BE2C (cell line): Measurements from ENCODE around the gene LRMDA.
A peak's percentile ranks its signal among the peaks of the same experiment; 100 is the strongest.

Experiments
- DNase-seq: peaks from one replicate; pipeline ENCODE4 v3.0.0-alpha.2; 2020
- H3K27me3 ChIP-seq: fragments of 250-450 bp; sonication (Bioruptor Pico); 2 replicates; pipeline ENCODE4 v1.5.1; 2020; ENCODE audit warnings: mild to moderate bottlenecking
- H3K36me3 ChIP-seq: fragments of 250-450 bp; sonication (Bioruptor Pico); 2 replicates; pipeline ENCODE4 v1.5.1; 2020; ENCODE audit warnings: mild to moderate bottlenecking
- H3K4me1 ChIP-seq: fragments of 250-450 bp; sonication (Bioruptor Pico); 2 replicates; pipeline ENCODE4 v1.5.1; 2020
- H3K4me3 ChIP-seq: 2 replicates; pipeline ENCODE4 v1.5.1; 2011; ENCODE audit warnings: low read depth, low read length
- H3K9me3 ChIP-seq: fragments of 250-450 bp; sonication (Bioruptor Pico); 2 replicates; pipeline ENCODE4 v1.5.1; 2020
- TF ChIP-seq, protein P1 (sequence below): IDR thresholded peaks from 2 replicates; pipeline ENCODE4 v1.5.1; 2012; ENCODE audit warnings: mild to moderate bottlenecking, low read depth, low read length

Gene LRMDA

GRCh38 chr10:75426880-75427279 lies 4.5 kb upstream of the LRMDA start:
- Histone ChIP-seq H3K4me1 (no peaks in the 10 kb centered on the region), H3K9me3 (no peaks in the 10 kb centered on the region), H3K4me3 (no peak overlapping the region), H3K27me3 (no peaks in the 10 kb centered on the region), H3K36me3 (no peaks in the 10 kb centered on the region)
- no peak for DNase-seq
- TF ChIP-seq, protein P1, sequence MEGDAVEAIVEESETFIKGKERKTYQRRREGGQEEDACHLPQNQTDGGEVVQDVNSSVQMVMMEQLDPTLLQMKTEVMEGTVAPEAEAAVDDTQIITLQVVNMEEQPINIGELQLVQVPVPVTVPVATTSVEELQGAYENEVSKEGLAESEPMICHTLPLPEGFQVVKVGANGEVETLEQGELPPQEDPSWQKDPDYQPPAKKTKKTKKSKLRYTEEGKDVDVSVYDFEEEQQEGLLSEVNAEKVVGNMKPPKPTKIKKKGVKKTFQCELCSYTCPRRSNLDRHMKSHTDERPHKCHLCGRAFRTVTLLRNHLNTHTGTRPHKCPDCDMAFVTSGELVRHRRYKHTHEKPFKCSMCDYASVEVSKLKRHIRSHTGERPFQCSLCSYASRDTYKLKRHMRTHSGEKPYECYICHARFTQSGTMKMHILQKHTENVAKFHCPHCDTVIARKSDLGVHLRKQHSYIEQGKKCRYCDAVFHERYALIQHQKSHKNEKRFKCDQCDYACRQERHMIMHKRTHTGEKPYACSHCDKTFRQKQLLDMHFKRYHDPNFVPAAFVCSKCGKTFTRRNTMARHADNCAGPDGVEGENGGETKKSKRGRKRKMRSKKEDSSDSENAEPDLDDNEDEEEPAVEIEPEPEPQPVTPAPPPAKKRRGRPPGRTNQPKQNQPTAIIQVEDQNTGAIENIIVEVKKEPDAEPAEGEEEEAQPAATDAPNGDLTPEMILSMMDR: no peak

DNA sequence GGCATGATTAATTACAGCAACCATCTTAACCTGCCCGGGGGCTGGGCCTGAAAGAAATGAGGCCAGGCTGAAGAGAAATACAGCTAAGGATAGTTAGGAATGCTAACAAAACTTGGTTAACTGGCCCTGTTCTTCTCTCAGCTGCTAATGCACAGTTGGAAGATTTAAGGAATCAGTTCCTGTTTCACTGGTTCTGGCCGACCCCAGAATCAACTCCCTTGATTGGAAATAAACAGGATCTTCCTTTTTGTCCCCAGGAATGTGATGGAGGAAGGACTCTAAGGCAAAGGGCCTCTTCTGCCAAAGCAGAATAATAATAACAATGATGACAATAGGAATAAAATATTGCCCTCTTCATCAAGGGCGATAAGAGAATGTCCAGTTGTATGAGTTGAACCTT lies 3.5 kb upstream of the LRMDA start:
- no peaks in the 10 kb centered on the region for H3K4me1 ChIP-seq
- no peak for DNase-seq
- H3K9me3 ChIP-seq: no peaks in the 10 kb centered on the region
- H3K36me3 ChIP-seq: no peaks in the 10 kb centered on the region
- H3K27me3 ChIP-seq: no peaks in the 10 kb centered on the region
- TF ChIP-seq, protein P1: no peak
- H3K4me3 ChIP-seq: no peak overlapping the region

GRCh38 chr10:75428434-75429158 lies 2.8 kb upstream of the LRMDA start:
- Histone ChIP-seq H3K27me3 (no peaks in the 10 kb centered on the region), H3K36me3 (no peaks in the 10 kb centered on the region), H3K4me3 (no peak overlapping the region), H3K4me1 (no peaks in the 10 kb centered on the region), H3K9me3 (no peaks in the 10 kb centered on the region)
- TF ChIP-seq, protein P1: no peak
- DNase-seq: no peak

GRCh38 chr10:75429159-75429827 lies 2.1 kb upstream of the LRMDA start:
- Histone ChIP-seq H3K4me1 (no peaks in the 10 kb centered on the region), H3K9me3 (no peaks in the 10 kb centered on the region), H3K36me3 (no peaks in the 10 kb centered on the region), H3K4me3 (no peak overlapping the region), H3K27me3 (no peaks in the 10 kb centered on the region)
- no peak for DNase-seq
- TF ChIP-seq, protein P1: no peak

GRCh38 chr10:75430000-75430763 lies 1.2 kb upstream of the LRMDA start:
- no peaks in the 10 kb centered on the region for H3K4me1 ChIP-seq
- H3K4me3 ChIP-seq: no peak overlapping the region
- H3K27me3 ChIP-seq: no peaks in the 10 kb centered on the region
- DNase-seq: peak; percentile 30
- TF ChIP-seq, protein P1: no peak
- H3K36me3 ChIP-seq: no peaks in the 10 kb centered on the region
- no peaks in the 10 kb centered on the region for H3K9me3 ChIP-seq
